Tibial artery (tissue), 4 donors: ENCODE measurements around the gene ARMH4.
A peak's percentile ranks its signal among the peaks of the same experiment; 100 is the strongest.

Experiments used
- DNase-seq, 2 donors: peaks; one replicate each; pipeline ENCODE4 v3.0.0-alpha.2; 2019
- H3K27ac ChIP-seq, 2 donors: fragments of 200-600 bp; sonication (generic) in 1 of 2; 1 replicate in 1 of 2; 2 replicates in 1 of 2; pipeline ENCODE4 v1.5.1; 2018 to 2019; ENCODE audit warnings: mild to moderate bottlenecking in 1 of 2
- H3K27me3 ChIP-seq, 2 donors: fragments of 200-600 bp; sonication (generic) in 1 of 2; one replicate each; pipeline versions ENCODE4 v1.5.1 to v1.6.0; 2016 to 2019
- H3K36me3 ChIP-seq, 3 donors: fragments of 200-600 bp; sonication (generic) in 2 of 3; one replicate each; pipeline ENCODE4 v1.5.1; 2016 to 2019; ENCODE audit warnings: mild to moderate bottlenecking in 2 of 3
- H3K4me1 ChIP-seq, 4 donors: fragments of 200-600 bp; sonication (generic) in 2 of 4; 1 replicate in 3 of 4; 2 replicates in 1 of 4; pipeline ENCODE4 v1.5.1; 2016 to 2019
- H3K4me3 ChIP-seq, 2 donors: fragments of 200-600 bp; sonication (generic) in 1 of 2; 1 replicate in 1 of 2; 2 replicates in 1 of 2; pipeline ENCODE4 v1.5.1; 2018 to 2019; ENCODE audit warnings: mild to moderate bottlenecking in 2 of 2
- H3K9me3 ChIP-seq, 3 donors: fragments of 200-600 bp; sonication (generic) in 1 of 3; one replicate each; pipeline ENCODE4 v1.5.1; 2016 to 2019
- CTCF ChIP-seq, 2 experiments: fragments of 200-600 bp in 1 of 2; fragments of 450-650 bp in 1 of 2; IDR thresholded peaks; one replicate each; pipeline ENCODE4 v1.5.1; 2017 to 2019; ENCODE audit warnings: antibody characterized with exemption in 2 of 2, mild to moderate bottlenecking in 1 of 2, moderate library complexity in 1 of 2
- intact Hi-C: fragments of 100-400 bp; cut with DNase I; formaldehyde crosslinking; loops from one replicate; pipeline ENCODE4 v1.15.0; 2023; ENCODE audit warnings: low total_unique reads

ARMH4 gene

GRCh38 chr14:57979376-57980048, 172.5 kb downstream of the ARMH4 start:
- H3K4me1 ChIP-seq, result peaks cover 0 to 16% (median 0%) of the 10 kb centered on the region in 4 donors
- no peak overlapping the region for H3K4me3 ChIP-seq
- H3K9me3 ChIP-seq, result no peaks in the 10 kb centered on the region
- no peaks in the 10 kb centered on the region for H3K36me3 ChIP-seq
- intact Hi-C loops, result no loop called here
- no peak for DNase-seq
- H3K27me3 ChIP-seq, result no peaks in the 10 kb centered on the region
- no peak for TF ChIP-seq CTCF (IDR thresholded peaks at IDR 0.05)
- peak overlapping the region in 1 of 2 donors; percentile 48 for H3K27ac ChIP-seq

DNA sequence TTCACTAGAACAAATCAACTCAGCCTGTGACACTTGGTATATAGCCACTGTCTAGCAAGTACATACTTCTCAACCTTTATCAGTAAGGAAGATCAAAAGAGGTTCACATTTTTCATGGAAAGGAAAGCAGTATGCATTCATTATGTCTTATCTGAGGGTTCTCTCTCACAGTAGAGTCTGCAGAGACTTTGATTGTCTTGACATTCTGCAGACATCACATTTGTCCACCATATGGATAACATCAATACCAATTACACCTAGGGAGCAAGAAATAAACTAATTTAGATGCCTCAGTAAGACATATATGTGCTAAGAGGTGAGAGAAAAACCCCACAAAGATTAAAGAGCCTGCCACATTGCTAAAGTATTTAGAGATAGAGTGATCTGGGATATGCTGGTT, 175.3 kb downstream of the ARMH4 start:
- no peaks in the 10 kb centered on the region for H3K36me3 ChIP-seq
- peaks cover 0 to 21% (median 0%) of the 10 kb centered on the region in 4 donors for H3K4me1 ChIP-seq
- H3K27me3 ChIP-seq, result no peaks in the 10 kb centered on the region
- no peak overlapping the region for H3K27ac ChIP-seq
- no peak for DNase-seq
- no peaks in the 10 kb centered on the region for H3K9me3 ChIP-seq
- no peak for TF ChIP-seq CTCF (IDR thresholded peaks at IDR 0.05)
- intact Hi-C loops, result no loop called here
- no peak overlapping the region for H3K4me3 ChIP-seq

GRCh38 chr14:57974896-57975295, 177.1 kb downstream of the ARMH4 start:
- no peak for TF ChIP-seq CTCF (IDR thresholded peaks at IDR 0.05)
- intact Hi-C loops, result no loop called here

DNA sequence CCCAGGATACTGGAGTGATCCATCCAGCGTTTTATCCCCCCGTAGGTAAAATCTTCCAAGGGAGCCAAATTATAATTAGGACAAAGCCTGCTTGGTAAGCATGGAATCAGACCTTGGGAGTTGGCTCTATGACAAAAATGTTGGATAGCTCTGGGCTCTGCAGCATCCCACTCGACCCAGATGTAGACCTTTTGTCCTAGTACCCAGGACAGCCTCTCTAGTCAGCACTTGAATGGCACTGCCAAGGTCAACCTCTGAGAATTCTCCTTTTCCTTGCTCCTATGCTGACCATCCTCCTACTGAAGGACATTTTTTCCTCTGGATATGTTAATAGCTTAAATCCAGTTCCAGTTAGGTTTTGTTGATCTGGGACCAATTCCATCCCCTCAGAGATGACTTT, 181.4 kb downstream of the ARMH4 start:
- peak overlapping the region; percentile 51 to 64 for H3K27ac ChIP-seq
- TF ChIP-seq CTCF (IDR thresholded peaks at IDR 0.05), result no peak
- no peaks in the 10 kb centered on the region for H3K27me3 ChIP-seq
- H3K9me3 ChIP-seq, result no peaks in the 10 kb centered on the region
- DNase-seq, result no peak
- no peaks in the 10 kb centered on the region for H3K36me3 ChIP-seq
- no peak overlapping the region for H3K4me3 ChIP-seq
- H3K4me1 ChIP-seq, result peaks cover 0 to 39% (median 12%) of the 10 kb centered on the region in 4 donors
- intact Hi-C loops, result no loop called here

More at GRCh38 chr14:57974896-57975295, 177.1 kb downstream of the ARMH4 start:
- peaks cover 0 to 34% (median 9%) of the 10 kb centered on the region in 4 donors for H3K4me1 ChIP-seq
- no peaks in the 10 kb centered on the region for H3K27me3 ChIP-seq
- no peaks in the 10 kb centered on the region for H3K36me3 ChIP-seq
- DNase-seq, result no peak
- no peak overlapping the region for H3K4me3 ChIP-seq
- no peaks in the 10 kb centered on the region for H3K9me3 ChIP-seq
- H3K27ac ChIP-seq, result no peak overlapping the region

GRCh38 chr14:57970175-57970574, 181.8 kb downstream of the ARMH4 start:
- TF ChIP-seq CTCF (IDR thresholded peaks at IDR 0.05), result no peak
- no peaks in the 10 kb centered on the region for H3K27me3 ChIP-seq
- peak overlapping the region; percentile 51 to 64 for H3K27ac ChIP-seq
- intact Hi-C loops, result no loop called here
- peaks cover 0 to 43% (median 12%) of the 10 kb centered on the region in 4 donors for H3K4me1 ChIP-seq
- H3K9me3 ChIP-seq, result no peaks in the 10 kb centered on the region
- H3K4me3 ChIP-seq, result no peak overlapping the region
- no peak for DNase-seq
- no peaks in the 10 kb centered on the region for H3K36me3 ChIP-seq
